OCI-M2 (cell line): ENCODE data around the gene UBA52.
A peak's percentile ranks its signal among the peaks of the same experiment; 100 is the strongest.
"Not testable (repeated sequence)": the region's sequence is repeated elsewhere in the genome, so short reads cannot be mapped to it uniquely, and the experiment has no call there.

Experiments
- DNase-seq: peaks from one replicate; lab custom pipeline; 2025; ENCODE audit not compliant: unreplicated experiment; lab: John Stamatoyannopoulos, UW

UBA52 gene

DNA sequence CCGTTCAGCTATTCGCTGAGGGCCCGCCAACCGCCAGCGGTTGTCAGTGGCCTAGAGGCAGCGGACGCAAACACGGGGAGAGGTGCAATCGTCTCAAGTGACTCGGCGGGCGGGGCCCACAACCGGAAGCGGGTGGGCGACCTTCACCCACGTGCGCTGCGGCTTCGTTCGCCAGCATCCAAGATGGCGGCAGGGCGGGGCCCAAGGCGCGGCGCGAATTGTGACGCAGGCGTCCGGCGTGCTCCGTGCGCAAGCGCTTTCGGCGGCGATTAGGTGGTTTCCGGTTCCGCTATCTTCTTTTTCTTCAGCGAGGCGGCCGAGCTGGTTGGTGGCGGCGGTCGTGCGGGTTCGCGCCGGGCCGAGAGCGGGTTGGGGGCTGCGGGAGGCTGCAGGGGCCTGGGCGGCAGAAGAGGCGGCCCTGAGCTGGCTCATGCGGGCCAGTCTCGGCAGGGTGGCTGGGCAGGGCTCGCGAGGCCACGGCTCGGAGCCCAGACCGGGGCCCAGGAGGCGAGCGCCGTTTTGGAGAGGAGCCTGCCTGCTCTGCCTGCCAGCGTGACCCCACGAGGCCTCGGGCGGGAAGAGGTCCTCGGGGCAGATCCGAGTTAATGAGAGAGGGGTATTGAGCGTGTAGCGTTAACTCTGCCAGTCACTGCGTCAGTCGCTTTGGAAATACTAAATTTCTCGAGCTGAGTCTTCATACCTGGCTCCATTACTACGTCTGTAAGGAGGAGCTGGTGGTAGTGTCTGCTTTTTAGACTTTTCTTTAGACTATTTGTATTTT is at the start of gene UBA52:
Gene UBA52 (plus strand): TSS at position 294 of the 781 bp plus-strand sequence. CDS start 1,444 bp downstream, outside the sequence.
- DNase-seq: peak; percentile 90

DNA sequence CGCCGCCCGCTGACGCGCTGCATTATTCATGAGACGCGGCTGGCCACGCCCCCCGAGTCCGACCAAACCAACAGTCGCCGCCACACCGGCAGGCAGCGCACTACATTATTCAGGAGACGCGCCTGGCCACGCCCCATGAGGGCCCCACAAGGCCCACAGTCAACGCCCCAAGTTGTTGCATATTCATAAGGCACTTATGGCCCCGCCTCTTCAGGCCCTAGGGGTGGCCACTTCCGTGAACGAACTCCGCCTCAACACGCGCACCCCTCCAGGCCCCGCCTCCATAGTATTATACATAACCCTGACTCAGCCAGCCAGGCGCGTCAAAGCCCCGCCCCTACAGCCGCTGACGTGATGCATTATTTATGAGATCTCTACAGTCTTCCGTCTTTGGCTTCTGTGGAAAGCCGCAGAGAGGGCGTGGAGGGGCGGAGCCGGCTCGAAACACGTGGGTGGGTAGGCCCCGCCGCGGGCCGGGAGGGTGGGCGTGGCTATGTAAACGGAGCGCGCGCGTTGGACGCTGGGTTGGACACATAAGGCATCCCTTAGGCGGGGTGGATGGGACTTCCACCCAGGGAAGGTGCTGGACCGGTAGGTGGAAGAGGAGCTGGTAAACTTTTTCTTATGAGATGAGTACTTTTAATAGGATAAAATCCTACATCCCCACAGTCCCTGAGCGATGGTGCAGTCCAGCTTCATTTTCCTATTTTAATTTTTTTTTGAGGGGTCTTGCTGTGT is 49.4 kb upstream of the UBA52 start:
- DNase-seq: peak; percentile 96

DNA sequence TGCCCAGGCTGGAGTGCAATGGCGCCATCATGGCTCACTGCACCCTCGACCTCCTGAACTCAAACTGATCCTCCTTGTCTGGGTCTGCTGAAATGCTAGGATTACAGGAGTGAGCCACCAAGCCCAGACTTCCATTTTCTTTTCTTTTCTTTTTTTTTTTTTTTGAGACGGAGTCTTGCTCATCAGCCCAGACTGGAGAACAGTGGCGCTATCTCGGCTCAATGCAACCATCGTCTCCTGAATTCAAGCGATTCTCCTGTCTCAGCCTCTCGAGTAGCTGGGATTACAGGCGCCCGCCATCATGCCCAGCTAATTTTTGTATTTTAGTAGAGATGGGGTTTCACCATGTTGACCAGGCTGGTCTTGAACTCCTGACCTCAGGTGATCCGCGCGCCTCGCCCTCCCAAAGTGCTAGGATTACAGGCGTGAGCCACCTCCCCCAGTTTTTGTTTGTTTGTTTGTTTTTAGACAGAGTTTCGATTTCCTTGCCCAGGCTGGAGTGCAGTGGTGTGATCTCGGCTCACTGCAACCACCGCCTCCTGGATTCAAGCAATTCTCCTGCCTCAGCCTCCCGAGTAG is 48.7 kb upstream of the UBA52 start:
- not testable (repeated sequence) for DNase-seq

DNA sequence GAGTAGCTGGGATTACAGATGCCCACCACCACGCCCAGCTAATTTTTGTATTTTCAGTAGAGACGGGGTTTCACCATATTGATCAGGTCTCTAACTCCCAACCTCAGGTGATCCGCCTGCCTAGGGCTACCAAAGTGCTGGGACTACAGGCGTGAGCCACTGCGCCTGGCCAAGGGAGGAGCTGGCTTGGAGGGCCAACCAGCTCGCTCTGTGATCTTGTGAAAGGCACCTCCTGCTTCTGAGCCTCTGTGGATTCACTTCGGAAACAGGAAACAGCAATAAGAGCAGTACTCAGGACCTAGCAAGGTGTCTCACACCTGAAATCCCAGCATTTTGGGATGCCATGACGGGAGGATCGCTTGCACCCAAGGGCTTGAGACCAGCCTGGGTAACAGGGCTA is 47.8 kb upstream of the UBA52 start:
- no peak for DNase-seq

DNA sequence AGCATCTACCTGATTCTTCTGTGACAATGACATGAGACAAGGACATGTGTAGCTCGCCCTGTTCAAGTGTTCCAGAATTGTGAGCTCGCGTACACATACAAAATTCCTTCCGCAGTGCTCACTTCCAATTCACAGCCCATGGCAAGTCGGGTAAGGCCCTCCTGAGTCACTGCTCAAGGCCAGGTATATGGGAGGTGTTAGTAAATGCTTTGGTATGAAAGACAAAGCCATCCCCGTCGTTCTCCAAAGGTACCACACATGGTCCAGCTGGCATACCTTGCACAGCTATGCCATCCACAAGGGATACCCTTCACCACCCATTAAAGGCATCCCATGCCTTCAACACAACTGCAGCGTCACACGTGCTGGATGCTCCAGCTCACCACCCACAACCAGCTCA is 45.3 kb upstream of the UBA52 start:
- no peak for DNase-seq

DNA sequence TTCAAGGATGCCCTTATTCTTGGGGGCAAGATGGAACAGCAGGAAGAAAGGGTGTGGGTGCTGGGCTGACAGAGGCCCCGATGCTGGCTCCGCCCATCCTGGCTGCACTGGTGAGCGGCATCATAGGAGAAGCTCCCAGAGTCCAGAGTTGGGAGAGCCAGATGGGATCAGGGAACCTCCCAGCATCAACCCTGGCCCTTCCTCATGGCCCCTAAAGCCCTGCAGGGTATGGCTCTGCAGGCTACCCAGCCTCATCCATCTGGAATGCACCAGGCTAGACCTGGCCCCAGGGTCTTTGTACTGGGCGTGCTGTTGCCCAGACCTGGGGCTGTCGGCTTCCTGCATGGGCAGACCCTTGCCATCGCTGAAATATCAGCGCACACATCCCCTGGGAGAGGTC is 41.9 kb upstream of the UBA52 start:
- no peak for DNase-seq

DNA sequence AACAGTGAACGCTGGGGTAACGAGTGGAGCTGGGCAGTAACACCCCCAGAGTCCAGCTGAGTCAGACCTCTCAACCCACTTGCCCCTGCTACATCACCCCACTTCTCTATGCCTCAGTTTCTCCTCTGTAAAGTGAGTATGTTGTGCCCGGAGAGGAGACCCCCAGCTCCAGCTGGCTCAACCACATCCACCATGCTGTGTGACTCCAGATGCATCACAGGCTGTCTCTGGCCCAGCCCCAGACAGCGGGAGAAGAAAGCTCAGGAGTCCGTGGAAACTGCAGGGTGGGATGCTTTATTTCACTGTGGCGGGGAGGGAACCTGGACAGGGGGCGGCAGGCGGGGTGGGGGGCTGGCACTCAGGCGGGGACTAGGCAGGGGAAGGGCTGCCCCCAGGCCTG is 40.2 kb upstream of the UBA52 start:
- no peak for DNase-seq

DNA sequence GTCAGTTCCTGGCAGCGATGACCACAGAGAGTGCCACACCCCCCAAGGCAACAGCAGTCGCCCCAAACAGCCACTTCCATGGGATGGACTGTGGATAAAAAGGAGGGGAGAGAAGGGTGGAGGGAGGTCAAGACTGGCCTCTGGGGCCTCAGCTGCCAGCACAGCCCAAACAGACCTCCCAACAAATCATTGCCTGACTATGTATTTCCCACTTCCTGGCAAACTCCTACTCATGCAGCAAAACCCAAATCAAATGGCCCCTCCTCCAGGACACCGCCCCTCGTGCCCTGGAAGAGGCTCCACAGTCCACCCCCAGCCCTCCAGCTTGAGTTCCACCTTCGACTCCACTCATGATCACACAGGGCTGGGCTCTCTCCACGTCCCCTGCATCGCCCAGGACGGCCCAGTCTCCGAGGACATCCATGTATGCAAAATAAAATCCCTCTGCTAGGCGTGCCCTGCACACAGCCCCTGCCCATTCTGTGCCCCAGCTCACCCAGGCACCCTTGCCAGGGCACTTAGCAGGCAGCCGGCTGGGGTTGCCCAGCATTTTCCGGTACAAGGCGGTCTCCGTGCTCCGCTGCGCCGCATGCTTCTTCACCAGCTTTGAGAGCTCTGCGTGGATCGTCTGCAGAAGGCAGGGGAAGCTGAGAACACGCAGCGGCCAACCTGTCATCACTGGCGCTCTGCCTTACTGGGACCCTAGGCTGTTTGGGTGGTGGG is 39.3 kb upstream of the UBA52 start:
- no peak for DNase-seq

DNA sequence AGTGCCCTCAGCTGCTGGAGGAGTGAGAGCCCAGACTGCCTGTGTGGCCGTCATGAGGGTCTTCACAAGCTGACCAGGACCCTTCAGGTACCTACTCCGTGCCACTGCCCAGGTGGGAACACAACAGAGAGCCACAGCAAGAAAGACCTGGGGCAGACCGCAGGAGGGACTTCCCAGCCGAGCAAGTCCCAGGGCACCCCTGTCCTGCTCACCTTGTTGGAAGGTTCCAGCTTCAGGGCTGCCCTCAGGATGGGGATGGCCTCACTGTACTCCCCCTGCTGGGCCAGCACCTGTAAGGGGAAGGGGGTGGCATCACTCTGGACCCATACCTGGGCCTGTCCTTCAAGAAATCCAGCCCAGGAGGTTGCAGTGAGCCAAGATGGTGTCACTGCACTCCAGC is 38.6 kb upstream of the UBA52 start:
- no peak for DNase-seq

DNA sequence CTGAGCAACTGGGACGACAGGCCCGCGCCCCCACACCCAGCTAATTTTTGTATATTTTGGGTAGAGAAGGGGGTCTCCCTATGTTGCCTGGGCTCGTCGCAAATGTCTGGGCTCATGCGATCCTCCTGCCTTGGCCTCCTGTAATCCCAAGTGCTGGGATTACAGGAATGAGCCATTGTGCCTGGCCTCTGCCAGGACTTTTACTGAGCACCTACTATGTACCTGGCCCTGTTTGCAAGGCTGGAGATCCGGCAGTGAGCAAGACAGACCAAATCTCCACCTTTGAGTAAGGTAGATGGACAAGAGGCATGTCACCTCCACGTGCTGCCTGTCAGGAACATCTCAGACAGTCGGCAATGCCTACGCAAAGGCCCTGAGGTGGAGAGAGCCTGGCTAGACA is 35.2 kb upstream of the UBA52 start:
- DNase-seq: no peak

DNA sequence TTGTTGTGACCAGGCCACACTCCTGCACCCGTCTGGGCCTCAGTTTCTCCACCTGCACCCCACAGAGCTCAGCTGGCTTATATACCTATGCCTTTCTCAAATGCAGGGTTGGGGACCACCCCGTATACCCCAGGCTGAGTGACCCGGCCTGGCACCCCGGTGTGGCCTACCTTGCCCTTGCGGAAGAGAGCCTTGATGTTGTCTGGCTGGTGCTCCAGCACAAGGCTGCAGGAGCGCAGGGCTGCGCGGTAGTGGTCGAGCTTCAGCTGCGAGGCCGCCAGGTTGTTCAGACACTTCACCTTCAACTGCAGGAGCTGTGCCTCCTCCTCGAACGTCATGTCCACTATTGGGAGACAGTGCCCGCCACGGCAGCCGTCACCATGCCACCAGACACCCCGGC is 34.2 kb upstream of the UBA52 start:
- DNase-seq: no peak

DNA sequence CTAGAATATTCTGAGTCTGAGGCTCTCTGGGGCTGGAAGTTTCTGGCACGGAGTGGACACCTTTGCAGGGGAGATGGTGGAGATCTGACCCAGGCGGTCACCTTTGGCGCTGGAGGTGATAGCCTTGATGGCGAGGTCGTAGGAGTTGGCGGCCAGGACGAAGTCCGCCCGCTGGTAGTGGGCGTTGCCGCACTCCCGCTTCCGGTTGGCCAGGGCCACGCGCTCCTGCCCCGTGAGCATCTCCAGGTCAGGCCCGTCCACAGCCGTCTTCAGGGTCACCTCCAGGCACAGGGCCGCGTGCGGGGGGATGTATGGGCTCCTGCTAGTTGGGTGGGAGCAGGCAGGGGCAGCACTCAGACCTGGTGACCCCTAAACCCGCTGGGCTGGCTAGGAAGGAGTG is 33.5 kb upstream of the UBA52 start:
- DNase-seq: no peak

DNA sequence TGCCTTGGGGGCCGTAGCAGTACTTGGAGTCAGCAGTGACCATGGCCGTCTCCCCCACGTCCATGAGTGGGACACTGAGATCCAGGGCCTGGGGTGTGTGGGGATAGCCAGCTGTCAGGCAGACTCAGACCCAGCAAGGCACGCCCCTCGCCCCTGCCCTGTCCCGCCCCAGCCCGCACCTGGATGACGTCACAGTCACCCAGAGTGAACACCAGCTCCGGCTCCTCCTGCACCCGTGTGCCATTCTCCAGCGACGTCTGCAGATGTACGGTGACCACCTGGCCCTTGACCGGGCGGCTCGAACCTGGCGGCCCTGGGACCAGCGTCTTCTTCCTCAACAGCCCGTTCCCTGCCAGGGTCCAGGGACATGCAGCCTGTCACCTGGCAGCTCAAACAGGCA is 32.3 kb upstream of the UBA52 start:
- DNase-seq: no peak

DNA sequence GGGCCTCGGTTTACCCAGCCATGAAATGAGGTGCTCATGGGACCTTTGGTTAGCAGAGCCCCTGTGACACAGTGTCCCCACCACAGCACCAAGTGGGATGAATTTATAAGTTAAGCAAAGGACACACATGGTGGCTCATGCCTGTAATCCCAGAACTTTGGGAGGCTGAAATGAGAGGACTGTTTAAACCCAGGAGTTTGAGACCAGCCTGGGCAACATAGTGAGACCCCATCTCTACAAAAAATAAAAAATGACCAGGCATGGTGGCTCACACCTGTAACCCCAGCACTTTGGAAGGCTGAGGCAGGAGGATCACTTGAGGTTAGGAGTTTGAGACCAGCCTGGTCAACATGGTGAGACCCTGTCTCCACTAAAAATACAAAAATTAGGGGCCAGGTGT is 31.5 kb upstream of the UBA52 start:
- DNase-seq: not testable (repeated sequence)

DNA sequence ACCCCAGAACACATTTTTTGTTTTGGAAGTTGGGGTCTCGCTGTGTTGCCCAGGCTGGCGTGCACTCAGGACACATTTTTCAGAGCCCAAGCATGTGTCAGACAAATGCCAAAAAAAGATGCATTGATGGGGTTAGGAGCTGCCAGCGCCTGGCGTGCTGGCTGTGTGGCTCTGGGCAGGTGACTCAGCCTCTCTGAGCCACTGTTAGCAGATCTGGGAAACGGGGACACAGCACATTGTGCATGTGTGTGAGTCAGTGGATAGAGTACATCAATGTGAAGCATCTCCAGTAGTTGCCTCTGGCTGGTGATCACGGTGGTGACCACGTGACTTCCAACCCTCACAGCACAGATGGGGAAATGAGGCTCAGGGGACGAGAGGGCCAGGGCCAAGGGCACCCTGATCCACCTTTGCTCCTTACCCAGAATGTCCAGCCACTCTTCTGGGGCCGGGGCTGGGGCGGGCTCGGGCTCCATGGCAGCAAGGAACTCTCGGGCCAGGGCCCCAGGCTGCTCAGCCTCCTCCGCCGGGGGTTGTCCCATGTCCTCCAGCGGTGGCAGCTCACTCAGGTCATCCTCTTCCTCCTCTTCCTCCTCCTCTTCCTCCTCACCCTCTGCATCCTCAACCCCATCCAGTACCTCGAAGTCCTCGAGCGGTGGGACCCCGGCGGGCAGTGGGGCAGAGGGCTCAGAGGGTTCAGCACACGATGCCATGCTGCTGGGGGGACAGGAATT is 30.2 kb upstream of the UBA52 start:
- no peak for DNase-seq

DNA sequence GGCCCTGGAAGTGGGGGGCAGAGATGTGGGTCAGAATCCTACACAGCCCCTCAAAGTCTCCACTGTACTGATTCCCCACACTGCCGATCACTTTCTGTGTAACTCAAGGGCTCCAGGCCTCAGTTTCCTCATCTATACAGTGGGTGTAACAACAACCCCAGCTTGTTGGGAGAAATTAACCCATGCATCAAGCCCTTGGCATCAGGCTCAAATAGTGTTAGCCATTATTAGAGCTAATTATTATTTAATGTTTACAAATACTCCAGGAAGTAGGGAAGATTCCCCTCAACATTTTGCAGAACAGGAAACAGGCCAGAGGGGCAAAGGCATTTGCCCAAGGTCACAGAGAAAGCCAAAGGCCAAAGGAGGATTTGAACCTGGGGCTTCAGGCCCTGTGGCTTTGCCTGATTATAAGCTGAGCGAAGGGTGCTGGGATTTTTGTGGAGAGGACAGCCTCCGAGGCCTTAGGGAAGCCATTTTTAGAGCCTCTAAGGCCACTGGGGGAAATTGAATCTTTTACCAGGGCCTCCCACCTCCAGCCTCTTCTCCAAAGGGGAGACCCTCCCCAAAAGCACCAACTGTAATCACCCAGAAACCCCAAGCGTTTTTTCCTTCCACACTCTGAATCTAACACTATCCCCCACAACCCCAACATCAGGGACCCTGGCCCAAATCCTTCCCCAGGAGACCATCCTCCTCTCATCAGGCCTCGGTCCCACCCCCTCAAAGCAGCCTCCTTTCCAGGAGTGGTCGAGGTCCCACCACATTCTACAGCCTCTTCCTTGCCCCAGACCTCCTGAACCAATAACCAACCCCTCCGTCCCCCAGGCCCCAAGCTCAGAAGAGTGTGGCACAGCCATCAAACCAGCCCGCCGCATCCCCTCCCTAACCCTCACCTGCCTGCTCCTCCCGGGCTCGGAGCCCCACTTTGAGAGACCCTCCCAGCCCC is 29.4 kb upstream of the UBA52 start:
- no peak for DNase-seq

DNA sequence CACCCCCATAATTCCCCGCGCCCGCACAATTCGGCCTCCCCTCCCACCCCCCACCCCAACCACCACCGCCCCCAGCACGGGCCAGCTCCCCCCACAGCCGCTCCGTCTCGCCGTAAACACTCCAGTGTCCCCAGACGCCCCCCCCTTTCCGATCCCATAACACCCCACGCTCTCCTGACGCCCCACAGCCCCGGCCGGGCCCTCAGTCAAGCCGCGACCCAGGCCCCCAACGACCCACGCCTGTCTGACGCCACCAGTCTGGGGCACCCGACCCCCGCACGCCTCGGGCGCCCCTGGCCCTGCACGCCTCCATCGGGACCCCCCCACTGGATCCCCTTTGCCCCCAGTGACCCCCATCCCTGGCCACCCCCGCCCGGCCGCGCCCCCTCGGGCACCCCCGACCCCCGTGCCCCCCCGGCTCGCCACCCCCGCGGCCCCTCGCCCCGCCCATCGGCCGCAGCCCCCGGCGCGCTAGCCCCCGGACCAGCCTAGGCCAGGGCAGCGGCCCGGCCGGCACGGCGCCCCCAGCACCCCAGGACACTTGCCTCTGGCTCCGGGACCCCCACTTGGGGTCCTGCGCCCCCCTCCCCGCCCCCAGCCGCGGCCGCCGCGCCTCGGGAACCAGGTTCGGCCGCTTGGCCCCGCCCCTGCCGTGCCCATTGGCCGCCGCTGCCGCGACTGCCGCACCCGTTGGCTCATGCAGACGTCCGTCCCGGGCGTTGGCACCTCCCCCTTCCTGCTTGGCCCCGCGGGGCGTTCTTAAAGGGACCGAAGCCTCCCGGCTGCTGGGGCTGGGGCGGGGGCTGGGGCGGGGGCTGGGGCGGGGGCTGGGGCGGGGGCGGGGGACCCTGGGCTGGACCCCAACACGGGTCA is 28.5 kb upstream of the UBA52 start, which contains the start of gene FKBP8:
Gene FKBP8 (minus strand): TSS at position 633 of the 873 bp plus-strand sequence. CDS start 1,603 bp downstream, outside the sequence.
- DNase-seq: peak; percentile 63

DNA sequence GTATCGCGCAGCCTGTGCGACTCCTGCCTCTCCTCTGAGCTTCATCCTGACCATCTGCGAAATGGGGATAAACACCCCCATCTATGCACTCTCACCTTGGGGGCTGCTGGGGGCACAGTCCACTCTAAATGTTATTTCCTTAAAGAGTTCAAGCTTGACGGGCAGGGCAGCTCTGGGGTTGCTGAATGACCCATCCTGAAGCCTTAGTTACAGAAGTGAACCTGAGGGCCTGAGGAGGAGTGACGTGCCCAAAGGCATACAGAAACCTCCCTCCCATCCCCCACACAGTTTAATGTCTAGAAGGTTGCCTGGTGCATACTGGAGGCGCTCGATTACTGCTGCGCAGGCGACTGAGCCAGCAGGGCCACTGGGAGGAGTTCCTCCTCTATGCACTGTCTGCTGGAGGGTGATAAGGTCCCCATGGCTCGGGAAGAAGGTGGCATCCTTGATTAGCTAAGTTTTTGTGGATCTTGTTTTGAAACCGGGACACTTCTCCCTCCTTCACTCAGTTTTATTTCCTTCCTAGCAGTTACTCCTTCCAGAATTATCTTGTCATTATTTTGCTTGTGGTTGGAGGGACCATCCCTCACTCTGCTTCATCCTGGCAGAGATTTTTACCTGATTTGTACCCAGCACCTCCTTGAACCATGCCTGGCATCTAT is 27.7 kb upstream of the UBA52 start:
- DNase-seq: peak; percentile 96
